Measurements from ENCODE around the gene SFXN2.
"Not testable (repeated sequence)": the region's sequence is repeated elsewhere in the genome, so short reads cannot be mapped to it uniquely, and the experiment has no call there.

SFXN2 gene

DNA sequence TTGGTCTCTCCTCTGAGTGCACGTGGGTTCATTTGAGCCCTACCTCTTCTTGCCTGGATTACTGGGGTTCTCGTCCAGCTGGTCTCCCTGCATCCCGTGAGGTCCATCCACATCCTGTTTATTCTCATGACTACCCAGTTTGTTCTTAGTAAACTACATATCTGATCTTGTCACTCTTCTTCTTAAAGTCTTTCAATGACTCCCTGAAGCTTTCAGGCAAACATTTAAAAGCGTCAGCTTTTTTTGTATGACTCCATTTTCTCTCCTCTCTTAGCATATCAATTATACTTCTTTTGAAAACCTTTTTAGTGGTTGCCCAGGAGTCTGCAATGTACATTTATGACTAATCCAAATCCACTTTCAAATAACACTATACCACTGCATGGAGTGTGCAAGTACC is 7.5 kb downstream of the SFXN2 start:
- no peak for DNase-seq

GRCh38 chr10:102723989-102724388 is 9.6 kb downstream of the SFXN2 start:
- DNase-seq: no peak

- DNase-seq: no peak
These were observed 11.8 kb downstream of the SFXN2 start for GRCh38 chr10:102726274-102726673.

DNA sequence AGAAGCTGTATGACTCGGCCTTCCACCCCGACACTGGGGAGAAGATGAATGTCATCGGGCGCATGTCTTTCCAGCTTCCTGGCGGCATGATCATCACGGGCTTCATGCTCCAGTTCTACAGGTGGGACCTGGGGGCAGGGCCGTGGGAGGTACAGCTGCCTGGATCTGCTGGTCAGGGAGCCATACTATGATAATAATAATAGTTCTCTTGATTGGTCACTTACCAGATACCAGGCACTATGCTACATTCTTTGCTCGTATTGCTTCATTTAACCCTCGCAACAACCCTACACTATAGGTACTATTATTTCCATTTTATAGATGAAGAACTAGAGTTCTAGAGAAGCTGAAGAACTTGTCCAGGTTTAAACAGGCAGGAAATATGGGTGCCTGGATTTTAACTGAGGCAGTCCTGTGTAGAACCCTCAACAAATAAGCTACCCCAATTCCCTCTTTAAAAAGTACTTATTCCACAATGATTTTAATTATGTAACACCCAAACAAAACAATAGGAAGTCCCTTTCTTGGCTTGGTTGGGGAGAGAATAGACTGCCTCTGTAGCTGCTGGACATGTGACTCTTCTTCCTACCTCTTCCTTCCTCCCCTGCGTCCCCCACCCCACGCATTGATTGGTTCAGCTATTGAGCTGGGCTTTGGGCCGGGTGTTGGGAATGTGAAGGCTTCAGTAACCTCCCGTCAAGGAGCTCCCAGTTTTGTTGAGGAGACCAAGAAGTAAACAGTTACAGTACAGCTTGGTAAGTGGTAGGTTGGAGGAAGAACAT is 12.8 kb downstream of the SFXN2 start:
- DNase-seq: no peak

DNA sequence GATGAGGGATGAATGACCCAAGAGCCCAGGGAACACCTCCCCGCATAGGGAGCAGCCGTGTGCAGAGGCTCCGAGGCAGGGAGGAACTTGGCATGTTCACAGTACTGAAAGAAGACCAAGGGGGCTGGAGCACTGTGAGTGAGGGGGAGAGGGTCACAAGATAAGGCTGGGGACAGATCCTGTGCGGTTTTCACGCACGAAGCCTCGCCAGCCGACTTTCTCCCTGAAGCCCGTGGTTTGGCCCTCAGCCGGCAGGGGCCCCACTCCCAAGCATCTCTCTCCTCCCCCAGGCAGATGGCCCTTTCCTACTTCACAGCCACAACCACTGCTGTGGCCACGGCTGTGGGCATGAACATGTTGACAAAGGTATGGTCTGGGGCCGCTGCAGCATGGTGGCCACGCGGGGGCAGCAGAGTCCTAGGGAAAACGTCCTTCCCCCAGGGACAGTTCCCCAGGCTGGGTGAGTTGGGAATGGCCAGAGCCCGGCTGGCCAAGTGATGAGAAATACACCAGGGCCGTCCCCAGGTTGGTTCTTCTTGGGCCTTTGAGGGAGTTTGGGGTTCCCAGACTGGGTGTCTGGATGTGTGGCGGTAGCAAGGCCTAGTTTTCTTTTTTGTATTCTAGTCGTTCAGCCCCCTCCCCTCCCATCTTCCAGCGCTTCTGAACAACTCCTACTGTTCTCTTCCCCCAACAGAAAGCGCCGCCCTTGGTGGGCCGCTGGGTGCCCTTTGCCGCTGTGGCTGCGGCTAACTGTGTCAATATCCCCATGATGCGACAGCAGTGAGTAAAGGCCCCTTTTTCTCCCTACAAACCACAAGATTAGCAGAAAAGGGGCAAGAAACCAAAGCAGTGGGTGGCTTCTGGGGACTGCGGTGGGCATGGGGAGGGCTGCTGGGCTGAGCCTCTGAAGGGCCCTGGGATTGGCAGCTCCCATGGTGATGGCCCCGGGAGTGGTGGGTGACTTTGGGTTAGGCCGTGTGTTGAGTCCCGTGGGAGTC is 14.9 kb downstream of the SFXN2 start:
- DNase-seq: peak in 4 of 5 donors; percentile 25 to 46 (median 30)

GRCh38 chr10:102731222-102731800 is 16.9 kb downstream of the SFXN2 start:
- DNase-seq: no peak

DNA sequence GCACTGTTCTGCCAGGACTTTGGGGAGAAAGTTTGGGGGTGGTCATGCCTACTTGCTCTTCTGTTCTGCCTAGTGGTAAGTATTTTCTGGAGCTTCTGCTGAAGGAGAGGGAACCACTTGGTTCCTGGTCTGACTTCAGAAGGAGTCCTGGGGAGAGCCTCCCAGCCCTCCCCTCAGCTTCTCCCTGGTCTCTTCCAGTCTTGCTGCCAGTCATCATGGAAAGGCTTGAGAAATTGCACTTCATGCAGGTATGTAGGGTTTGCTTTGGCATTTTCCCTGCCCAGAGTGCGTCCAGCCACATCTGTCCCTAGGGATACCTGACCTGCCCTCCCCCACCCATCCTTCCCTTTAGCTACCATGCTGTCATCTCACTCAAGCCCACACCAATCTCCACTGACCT is 18.2 kb downstream of the SFXN2 start:
- DNase-seq: no peak

DNA sequence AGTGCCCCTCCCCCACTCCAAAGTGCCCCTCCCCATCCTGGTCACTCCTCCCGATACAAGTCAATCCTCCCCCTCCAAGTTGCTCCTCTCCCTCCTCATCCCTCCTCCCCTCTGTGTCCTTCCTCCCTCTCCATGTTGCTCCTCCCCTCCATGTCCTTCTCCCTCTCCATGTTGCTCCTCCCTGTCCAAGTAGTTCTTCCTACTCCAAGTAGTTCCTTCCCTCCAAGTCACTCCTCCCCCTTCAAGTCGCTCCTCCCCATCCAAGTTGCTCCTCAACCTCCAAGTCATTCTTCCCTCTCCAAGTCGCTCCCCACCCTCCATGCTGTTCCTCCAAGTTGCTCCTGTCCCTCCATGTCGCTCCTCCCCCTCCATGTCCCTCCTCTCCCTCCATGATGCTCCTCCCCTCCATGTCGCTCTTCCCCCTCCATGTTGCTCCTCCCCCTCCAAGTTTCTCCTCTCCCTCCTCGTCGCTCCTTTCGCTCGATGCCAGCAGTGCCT is 20.7 kb downstream of the SFXN2 start:
- no peak for DNase-seq

GRCh38 chr10:102738692-102739121 is 24.3 kb downstream of the SFXN2 start:
- no peak for DNase-seq

GRCh38 chr10:102740229-102740628 is 25.8 kb downstream of the SFXN2 start:
- no peak for DNase-seq

GRCh38 chr10:102741726-102742237 is 27.3 kb downstream of the SFXN2 start:
- no peak for DNase-seq

- DNase-seq: not testable (repeated sequence)
These were observed 27.9 kb downstream of the SFXN2 start for GRCh38 chr10:102742313-102742712.

DNA sequence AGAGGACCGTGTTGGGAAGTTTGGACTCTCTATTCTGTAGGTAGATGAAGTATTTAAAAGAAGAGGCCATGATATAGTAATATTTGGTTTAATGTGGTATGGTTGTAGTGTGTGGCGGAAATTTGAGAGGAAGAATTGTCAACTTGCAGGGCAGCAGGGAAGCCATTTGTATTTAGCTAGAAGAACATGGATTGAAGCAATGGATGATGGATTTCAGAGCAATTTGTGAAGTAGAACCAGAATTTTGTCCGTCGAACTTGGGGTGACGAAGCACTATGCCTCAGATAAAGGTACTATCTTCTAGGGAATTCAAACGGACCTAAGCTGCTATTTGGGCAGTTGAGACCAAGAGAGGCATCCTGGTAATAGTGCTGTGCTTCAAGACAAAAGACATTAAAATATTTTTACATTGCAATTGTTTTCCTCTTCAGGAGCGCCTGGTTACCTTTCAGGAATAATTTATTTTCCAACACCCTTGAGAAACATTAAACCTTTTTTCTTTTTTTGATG is 28.7 kb downstream of the SFXN2 start:
- no peak for DNase-seq

DNA sequence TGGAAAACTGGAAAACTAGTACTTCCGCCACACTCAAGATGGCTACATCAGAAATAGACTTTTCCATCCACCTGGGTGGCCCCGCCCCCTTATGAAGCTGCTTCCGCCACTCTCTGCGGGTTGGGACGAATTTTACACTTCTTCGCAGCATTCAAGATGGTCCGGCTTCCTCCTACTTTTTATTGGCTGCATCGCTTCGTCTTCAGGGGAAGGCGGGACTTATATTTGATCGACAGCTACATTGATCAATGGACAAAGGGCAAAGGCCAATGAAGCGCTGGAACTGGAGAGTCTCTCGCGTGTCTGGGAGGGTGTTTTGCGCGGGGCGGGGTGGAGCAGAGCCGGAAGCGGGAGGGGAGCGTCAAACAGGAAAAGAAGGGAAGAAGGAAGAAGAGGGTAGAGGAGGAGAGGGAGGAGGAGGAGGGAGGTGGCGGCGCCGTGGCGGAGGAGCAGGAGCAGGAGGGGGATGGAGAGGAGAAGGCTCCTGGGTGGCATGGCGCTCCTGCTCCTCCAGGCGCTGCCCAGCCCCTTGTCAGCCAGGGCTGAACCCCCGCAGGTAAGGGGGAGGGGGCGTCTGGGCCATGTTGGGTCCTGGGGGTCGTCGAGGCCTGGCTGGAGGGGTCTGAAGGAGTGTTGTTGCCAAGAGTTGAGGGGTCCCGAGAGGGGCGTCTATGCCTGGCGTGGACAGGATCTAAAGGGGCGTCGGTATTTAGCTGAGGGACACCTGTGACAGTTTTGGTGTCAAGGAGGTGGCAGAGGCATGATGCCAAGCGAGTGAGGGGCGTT is 29.3 kb downstream of the SFXN2 start, which contains the start of gene WBP1L:
WBP1L (plus strand) TSS at position 361 of the 786 bp plus-strand sequence; CDS start at position 467, 106 bp downstream.
- peak; percentile 88 to 98 (median 92) for DNase-seq

GRCh38 chr10:102744374-102745051 is 30.1 kb downstream of the SFXN2 start:
- DNase-seq: no peak

DNA sequence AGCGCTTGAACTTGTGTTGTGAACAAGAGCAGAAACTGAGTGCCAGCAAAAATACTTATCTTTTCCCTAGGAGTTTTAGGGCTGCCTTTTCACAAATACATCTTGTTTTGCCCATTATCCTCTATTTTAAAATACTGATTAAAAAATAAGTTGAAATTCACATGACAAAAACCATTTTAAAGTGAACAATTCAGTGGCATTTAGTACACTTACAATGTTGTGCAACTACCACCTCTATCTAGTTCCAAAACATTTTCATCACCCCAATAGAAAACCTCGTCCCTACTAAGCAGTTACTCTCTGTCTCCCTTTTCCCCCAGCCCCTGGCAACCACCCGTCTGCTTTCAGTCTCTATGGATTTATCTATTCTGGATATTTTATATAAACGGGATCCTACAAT is 30.7 kb downstream of the SFXN2 start:
- DNase-seq: no peak

DNA sequence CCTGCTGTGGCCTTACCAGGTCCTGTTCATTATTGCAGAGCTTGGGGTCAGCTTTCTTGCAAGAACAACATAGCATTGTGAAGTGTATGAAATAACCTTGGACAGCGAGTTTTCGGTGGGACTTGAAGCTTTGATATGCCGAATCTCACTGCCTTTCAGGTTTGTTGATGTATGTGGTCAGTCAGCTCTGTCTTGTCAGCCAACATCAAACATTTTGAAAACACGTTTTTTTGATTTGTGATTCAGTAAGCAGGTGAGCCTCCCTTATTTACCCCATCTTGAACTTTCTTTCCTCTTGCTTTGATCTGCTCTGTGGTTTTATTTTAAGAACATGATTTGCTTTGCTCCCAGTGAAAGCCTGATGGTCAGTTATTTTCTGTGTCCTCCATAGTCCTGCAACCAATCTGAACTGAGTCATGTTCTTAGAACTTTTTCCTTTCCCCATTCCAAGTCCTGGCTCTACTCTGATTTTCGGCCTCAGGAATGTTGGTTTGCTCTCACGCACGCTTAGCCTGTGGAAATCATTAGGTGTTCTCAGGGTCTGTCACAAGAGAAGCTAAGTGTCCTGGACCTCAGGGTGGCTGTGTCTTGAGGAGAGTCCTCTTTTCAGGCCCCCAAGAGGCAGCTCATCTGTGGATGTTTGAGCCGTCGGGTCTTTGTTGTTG is 38.0 kb downstream of the SFXN2 start:
- no peak for DNase-seq

DNA sequence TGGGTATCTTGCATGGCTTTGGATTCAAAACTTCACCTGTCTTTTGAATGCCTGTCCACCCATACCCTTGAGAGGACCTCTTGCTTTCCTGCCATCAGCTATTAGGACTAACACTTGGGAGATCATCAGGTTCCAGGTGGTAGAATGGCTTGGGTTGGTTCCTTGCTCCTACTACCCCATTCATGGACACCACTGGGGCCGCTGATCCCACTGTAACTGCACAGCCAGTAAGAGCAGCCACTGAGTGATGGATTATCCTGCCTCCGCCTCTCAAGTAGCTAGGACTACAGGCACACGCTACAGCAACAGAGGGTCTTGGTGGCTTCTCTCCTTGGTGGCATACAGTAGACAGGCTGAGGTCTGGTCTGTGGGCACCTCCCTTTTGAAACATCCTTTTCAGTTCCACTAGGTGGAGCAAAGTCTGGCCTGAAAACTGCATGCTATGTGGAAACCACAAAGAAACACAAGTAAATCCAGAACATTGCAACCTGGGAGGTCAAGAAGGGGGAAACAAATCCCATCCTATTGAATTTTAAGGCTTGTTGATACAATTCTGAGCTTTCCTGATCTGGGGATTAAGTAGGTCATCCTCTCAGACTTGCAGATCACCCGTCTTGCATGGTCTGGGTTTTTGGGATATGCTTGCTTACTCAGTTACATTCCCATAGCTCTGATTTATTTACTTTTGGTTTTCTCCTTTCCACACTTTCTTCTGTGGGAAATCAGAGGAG is 38.7 kb downstream of the SFXN2 start:
- peak in 1 of 5 donors; percentile 21 for DNase-seq

- no peak for DNase-seq
These were observed 39.3 kb downstream of the SFXN2 start for GRCh38 chr10:102753718-102754117.

GRCh38 chr10:102757323-102757722 is 42.9 kb downstream of the SFXN2 start:
- DNase-seq: no peak

All from T-helper 1 cell (primary cell).